ENCODE results near the gene GAS7. TPM values are rescaled to one million over a fixed set of nuclear protein-coding genes. Genes with fewer than 3 reads are reported as not detected.

The GAS7 gene
- total RNA-seq, 1 experiment from 2014 or later: 4.1 TPM

GRCh38 chr17:10034719-10035475 is 163.5 kb downstream of the GAS7 start:
- Histone ChIP-seq H3K27ac (ENCODE audit: low read depth, low read length) (no peak overlapping the region), H3K4me1 (ENCODE audit: control insufficient read depth in 1 of 2, insufficient read depth in 2 of 2, low read length in 2 of 2) (no peaks in the 10 kb centered on the region), H2AFZ (ENCODE audit: low read depth, low read length, poor library complexity, severe bottlenecking) (no peak overlapping the region), H3K36me3 (ENCODE audit: control insufficient read depth in 1 of 2, insufficient read depth in 2 of 2, low read length in 2 of 2) (no peaks in the 10 kb centered on the region), H3K79me2 (ENCODE audit: insufficient read depth, low read length) (no peaks in the 10 kb centered on the region), H3K27me3 (ENCODE audit: insufficient read depth, low read length) (0 out of 2 replicates have a peak, but pooled peaks cover 4% of the 10 kb centered on the region), H4K20me1 (ENCODE audit: insufficient read depth) (no peaks in the 10 kb centered on the region), H3K9me2 (ENCODE audit: insufficient read depth) (no peaks in the 10 kb centered on the region), H3K4me3 (replicated peaks in 1 of 2; ENCODE audit: low read depth in 1 of 2, low read length in 2 of 2) (no peak overlapping the region), H3K9ac (ENCODE audit: low read length) (no peak overlapping the region), H3K4me2 (ENCODE audit: low read length) (no peak overlapping the region), H3K9me3 (ENCODE audit: control insufficient read depth in 1 of 2, insufficient read depth in 1 of 2, low read depth in 1 of 2, low read length in 2 of 2) (no peaks in the 10 kb centered on the region)
- ChIA-PET CTCF (no interaction called here), POLR2A (no interaction called here), RAD21 (ENCODE audit: low non-redundant PET in 1 of 2, low total read pairs in 2 of 2, uncharacterized antibody in 2 of 2, unreplicated experiment in 2 of 2) (no interaction called here)
- TF ChIP-seq CBX3 (IDR thresholded peaks at IDR 0.05; ENCODE audit: low read depth) (no peak), EZH2phosphoT487 (IDR thresholded peaks at IDR 0.05; ENCODE audit: borderline replicate concordance) (no peak), YY1 (IDR thresholded peaks at IDR 0.05; ENCODE audit: extremely low read depth, insufficient replicate concordance, low read depth, low read length) (no peak), ATF3 (IDR thresholded peaks at IDR 0.05) (no peak), SP1 (IDR thresholded peaks at IDR 0.05; ENCODE audit: low read depth) (no peak), MAX (IDR thresholded peaks at IDR 0.05) (no peak), EGR1 (IDR thresholded peaks at IDR 0.05; ENCODE audit: low read depth) (no peak), REST (IDR thresholded peaks at IDR 0.05; ENCODE audit: low read depth) (no peak), SIN3A (IDR thresholded peaks at IDR 0.05; ENCODE audit: low read depth) (no peak), ZNF274 (IDR thresholded peaks at IDR 0.05; ENCODE audit: low read depth, low read length) (no peak), RAD21 (IDR thresholded peaks at IDR 0.05; ENCODE audit: low read depth) (no peak), POLR2A (IDR thresholded peaks at IDR 0.05; ENCODE audit: borderline replicate concordance, extremely low read depth, insufficient read depth, insufficient read length) (no peak)
- intact Hi-C loops (cut with micrococcal nuclease): no loop called here
- ATAC-seq (no peak), DNase-seq (ENCODE audit: low read depth, low spot score) (no peak)
- no TSS peak for BruUV-seq (replicated peaks)

Measured in HCT116 (cell line).